DND-41 (cell line): ENCODE measurements around the gene SMIM35.

Experiments
- CTCF ChIP-seq: IDR thresholded peaks from 2 replicates; pipeline ENCODE4 v1.5.1; 2012; ENCODE audit warnings: borderline replicate concordance, low read length, moderate library complexity, mild to moderate bottlenecking; ENCODE audit not compliant: poor library complexity, severe bottlenecking; ENCODE audit errors: extremely low read depth
- EZH2 ChIP-seq: IDR thresholded peaks from 3 replicates; pipeline ENCODE4 v1.6.1; 2012; ENCODE audit warnings: borderline replicate concordance, low read depth, mild to moderate bottlenecking, moderate library complexity, low read length, inconsistent platforms; ENCODE audit not compliant: severe bottlenecking

DNA sequence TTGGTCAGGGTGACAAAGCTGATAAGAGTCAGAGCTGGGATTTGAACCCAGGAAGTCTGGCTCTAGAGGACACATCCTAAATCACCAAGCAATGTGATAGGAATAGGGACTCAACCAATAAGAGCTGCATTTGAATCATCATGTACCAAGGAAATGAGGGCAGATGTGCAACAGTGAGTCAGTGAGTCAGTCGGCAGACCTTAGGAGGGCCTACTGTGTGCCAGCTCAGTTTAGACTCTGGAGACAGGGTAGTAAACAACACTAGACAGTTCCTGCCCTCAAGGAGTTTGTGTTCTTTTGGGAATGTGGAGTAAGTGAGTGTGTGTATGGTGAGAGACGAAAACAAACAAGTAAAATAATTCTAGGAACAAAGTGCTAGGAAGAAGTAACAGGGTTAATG is 89.4 kb downstream of the SMIM35 start:
- no peak for TF ChIP-seq CTCF
- no peak for TF ChIP-seq EZH2
